ENCODE measurements around the gene KMT5C. TPM values are rescaled to one million over a fixed set of nuclear protein-coding genes. Genes with fewer than 3 reads are reported as not detected.
A peak's percentile ranks its signal among the peaks of the same experiment; 100 is the strongest.

The KMT5C gene
- total RNA-seq, 3 donors from 2014 or later (not counting 1 experiment from before 2014, with no cell fraction given), result 44.5 to 147 (median 46.8) TPM

DNA sequence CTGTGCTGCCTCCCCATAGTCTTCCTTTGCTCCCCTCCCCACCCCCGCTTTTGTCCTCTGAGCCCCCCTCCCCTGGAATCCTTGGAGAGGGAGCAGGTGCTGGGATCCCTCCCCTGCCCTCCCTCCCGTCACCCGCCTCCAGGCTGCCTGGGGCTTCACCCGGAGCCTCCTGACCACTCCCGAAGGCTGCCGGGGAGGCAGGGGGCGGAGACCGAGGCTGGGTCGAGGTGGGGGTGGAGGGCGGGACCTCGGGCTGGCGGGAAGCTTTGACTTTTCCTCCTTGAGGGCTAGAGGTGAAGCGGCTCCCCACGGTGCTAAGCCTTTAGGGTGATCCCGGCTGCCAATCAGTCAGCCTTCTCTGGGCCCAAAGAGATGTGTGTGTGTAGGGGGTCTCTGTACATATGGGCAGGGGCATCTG lies 1.5 kb downstream of the KMT5C start:
- no peaks in the 10 kb centered on the region for H3K9me3 Mint-ChIP-seq
- peaks cover 18 to 41% of the 10 kb centered on the region in 2 donors for H3K4me1 Mint-ChIP-seq
- H3K4me3 Mint-ChIP-seq, result peak overlapping the region; percentile 84
- H3K27me3 ChIP-seq (ENCODE audit: control insufficient read depth, insufficient read depth, low read length), result no peaks in the 10 kb centered on the region
- no peak for ATAC-seq
- DNase-seq, result peak in 1 of 2 donors; percentile 67
- peaks cover 4% of the 10 kb centered on the region for H3K36me3 ChIP-seq (ENCODE audit: control insufficient read depth, insufficient read depth, low read length)
- H3K36me3 Mint-ChIP-seq, result no peaks in the 10 kb centered on the region
- TF ChIP-seq, protein P1, sequence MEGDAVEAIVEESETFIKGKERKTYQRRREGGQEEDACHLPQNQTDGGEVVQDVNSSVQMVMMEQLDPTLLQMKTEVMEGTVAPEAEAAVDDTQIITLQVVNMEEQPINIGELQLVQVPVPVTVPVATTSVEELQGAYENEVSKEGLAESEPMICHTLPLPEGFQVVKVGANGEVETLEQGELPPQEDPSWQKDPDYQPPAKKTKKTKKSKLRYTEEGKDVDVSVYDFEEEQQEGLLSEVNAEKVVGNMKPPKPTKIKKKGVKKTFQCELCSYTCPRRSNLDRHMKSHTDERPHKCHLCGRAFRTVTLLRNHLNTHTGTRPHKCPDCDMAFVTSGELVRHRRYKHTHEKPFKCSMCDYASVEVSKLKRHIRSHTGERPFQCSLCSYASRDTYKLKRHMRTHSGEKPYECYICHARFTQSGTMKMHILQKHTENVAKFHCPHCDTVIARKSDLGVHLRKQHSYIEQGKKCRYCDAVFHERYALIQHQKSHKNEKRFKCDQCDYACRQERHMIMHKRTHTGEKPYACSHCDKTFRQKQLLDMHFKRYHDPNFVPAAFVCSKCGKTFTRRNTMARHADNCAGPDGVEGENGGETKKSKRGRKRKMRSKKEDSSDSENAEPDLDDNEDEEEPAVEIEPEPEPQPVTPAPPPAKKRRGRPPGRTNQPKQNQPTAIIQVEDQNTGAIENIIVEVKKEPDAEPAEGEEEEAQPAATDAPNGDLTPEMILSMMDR (IDR thresholded peaks at IDR 0.05), result no peak
- intact Hi-C loops (cut with micrococcal nuclease), result no loop called here
- peak overlapping the region; percentile 96 to 99 for H3K27ac Mint-ChIP-seq
- H3K27ac ChIP-seq (ENCODE audit: low read length), result no peak overlapping the region
- peaks cover 0 to 4% of the 10 kb centered on the region in 2 donors for H3K27me3 Mint-ChIP-seq (ENCODE audit: low read depth in 2 of 2)
- H3K4me3 ChIP-seq (ENCODE audit: low read length), result no peak overlapping the region
- H3K9me3 ChIP-seq (ENCODE audit: control insufficient read depth, insufficient read depth, low read length), result no peaks in the 10 kb centered on the region
- WGBS (ENCODE audit: insufficient coverage), result 1% methylated on average over 14 of the region's 15 CpGs
- peaks cover 31% of the 10 kb centered on the region for H3K4me1 ChIP-seq (ENCODE audit: control insufficient read depth, insufficient read depth, low read length)

DNA sequence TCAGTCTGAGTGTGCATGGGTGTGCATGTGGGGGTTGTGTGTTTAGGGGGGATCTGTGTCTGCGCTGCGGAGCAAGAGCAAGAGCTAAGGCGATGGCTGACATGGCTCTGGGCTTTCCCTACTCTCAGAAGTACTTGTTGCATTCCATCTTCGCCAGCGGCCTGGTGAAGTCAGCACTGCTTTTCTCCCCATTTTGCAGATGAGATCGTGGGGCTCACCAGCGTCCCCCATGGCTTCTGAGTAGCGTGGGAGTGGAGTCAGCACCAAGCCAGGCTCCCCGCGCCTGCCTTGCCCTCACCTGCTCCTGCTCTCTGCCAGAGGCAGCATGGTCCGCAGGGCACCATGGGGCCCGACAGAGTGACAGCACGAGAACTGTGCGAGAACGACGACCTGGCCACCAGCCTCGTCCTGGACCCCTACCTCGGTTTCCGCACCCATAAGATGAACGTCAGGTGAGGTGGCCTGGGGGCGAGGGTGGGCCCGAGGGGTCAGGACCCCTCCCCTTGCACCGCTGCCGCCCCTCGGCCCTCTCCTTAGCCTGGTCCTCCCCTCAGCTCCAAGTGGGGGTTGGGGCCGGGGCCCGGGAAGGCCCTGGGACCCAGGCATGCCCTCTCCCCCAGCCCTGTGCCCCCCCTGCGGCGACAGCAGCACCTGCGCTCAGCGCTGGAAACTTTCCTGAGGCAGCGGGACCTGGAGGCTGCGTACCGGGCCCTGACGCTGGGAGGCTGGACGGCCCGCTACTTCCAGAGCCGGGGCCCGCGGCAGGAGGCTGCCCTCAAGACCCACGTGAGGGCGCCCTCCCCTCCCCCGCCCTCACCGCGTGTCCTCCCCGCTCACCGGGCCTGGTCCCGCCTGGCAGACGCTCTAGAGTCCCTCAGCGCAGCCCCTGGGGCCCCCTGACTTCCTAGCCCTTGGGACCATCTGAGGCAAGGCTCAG lies 2.2 kb downstream of the KMT5C start:
- TF ChIP-seq, protein P1 (IDR thresholded peaks at IDR 0.05), result no peak
- Histone ChIP-seq H3K36me3 (ENCODE audit: control insufficient read depth, insufficient read depth, low read length) (peaks cover 4% of the 10 kb centered on the region), H3K27me3 (ENCODE audit: control insufficient read depth, insufficient read depth, low read length) (no peaks in the 10 kb centered on the region), H3K4me1 (ENCODE audit: control insufficient read depth, insufficient read depth, low read length) (peaks cover 31% of the 10 kb centered on the region), H3K27ac (ENCODE audit: low read length) (no peak overlapping the region), H3K4me3 (ENCODE audit: low read length) (no peak overlapping the region), H3K9me3 (ENCODE audit: control insufficient read depth, insufficient read depth, low read length) (no peaks in the 10 kb centered on the region)
- Mint-ChIP-seq H3K27me3 (ENCODE audit: low read depth in 2 of 2) (peaks cover 0 to 3% of the 10 kb centered on the region in 2 donors), H3K9me3 (no peaks in the 10 kb centered on the region), H3K4me1 (peaks cover 18 to 41% of the 10 kb centered on the region in 2 donors), H3K27ac (peak overlapping the region in 1 of 2 donors; percentile 99), H3K36me3 (no peaks in the 10 kb centered on the region), H3K4me3 (peak overlapping the region; percentile 21)
- intact Hi-C loops (cut with micrococcal nuclease), result no loop called here
- 95% methylated on average over 50 of the region's 50 CpGs for WGBS (ENCODE audit: insufficient coverage)
- no peak for DNase-seq
- no peak for ATAC-seq

DNA sequence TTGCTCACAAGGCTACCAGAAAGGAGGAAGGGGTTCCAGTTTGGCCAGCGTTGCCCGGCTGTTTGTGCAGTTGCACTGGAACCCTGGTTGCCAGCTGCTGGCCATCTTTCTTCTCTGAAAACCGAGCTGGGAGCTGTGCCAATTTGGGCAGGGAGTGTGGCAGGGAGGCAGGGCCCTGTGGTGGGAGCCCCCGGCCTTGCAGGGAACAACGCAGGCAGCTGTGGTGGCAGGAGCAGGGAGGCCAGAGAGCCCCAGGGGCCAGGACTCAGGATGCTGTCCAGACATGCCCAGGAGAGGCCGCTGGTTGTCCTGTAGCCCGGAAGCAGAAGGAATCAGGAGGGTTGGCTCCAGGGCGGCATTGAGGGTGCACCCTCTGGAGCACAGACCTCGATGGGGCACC lies 4.8 kb downstream of the KMT5C start:
- Mint-ChIP-seq H3K36me3 (no peaks in the 10 kb centered on the region), H3K4me3 (no peak overlapping the region), H3K4me1 (peaks cover 10 to 31% of the 10 kb centered on the region in 2 donors), H3K27ac (no peak overlapping the region), H3K9me3 (no peaks in the 10 kb centered on the region), H3K27me3 (ENCODE audit: low read depth in 2 of 2) (no peaks in the 10 kb centered on the region)
- no peaks in the 10 kb centered on the region for H3K9me3 ChIP-seq (ENCODE audit: control insufficient read depth, insufficient read depth, low read length)
- no peaks in the 10 kb centered on the region for H3K27me3 ChIP-seq (ENCODE audit: control insufficient read depth, insufficient read depth, low read length)
- H3K4me3 ChIP-seq (ENCODE audit: low read length), result no peak overlapping the region
- H3K36me3 ChIP-seq (ENCODE audit: control insufficient read depth, insufficient read depth, low read length), result peaks cover 4% of the 10 kb centered on the region
- intact Hi-C loops (cut with micrococcal nuclease), result no loop called here
- TF ChIP-seq, protein P1 (IDR thresholded peaks at IDR 0.05), result no peak
- no peak for ATAC-seq
- H3K4me1 ChIP-seq (ENCODE audit: control insufficient read depth, insufficient read depth, low read length), result peaks cover 19% of the 10 kb centered on the region
- 91% methylated on average over 9 of the region's 9 CpGs for WGBS (ENCODE audit: insufficient coverage)
- DNase-seq, result no peak
- H3K27ac ChIP-seq (ENCODE audit: low read length), result no peak overlapping the region

Measured in natural killer cell (primary cell).